Measurements from ENCODE around the gene CCBE1.

The CCBE1 gene

DNA sequence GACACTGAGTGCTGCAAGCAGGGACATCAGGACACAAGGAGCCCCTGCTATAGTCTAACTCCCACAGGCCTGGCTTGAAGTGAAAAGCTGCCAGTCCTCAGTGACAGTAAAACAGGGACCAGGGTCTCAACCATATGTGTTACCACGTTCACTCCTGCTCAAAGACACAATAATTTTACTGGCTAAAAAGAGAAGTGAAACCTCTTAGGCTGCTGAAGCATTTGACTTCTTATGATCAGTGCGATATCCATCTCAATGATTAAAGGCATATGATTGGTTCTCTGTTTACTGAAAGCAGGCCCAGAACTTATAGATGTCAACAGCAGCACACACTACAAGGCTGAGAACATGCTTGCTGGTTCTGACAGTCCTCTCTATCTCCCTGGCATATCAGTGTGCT, 208.3 kb downstream of the CCBE1 start:
- no peak for DNase-seq

DNA sequence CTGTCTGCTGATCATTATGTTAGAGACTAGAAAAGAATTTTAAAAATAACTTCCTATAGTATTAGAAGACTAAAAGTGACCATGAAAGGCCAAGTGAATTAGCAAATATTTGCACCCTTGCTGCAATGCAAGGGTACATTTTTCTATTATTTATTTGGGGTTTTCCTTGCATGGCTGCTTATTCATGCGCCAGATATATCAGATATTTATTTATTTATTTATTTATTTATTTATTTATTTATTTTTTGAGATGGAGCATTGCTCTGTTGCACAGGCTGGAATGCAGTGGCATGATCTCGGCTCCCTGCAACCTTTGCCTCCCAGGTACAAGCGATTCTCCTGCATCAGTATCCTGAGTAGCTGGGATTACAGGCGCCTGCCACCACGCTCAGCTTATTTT, 211.8 kb downstream of the CCBE1 start:
- DNase-seq = no peak

DNA sequence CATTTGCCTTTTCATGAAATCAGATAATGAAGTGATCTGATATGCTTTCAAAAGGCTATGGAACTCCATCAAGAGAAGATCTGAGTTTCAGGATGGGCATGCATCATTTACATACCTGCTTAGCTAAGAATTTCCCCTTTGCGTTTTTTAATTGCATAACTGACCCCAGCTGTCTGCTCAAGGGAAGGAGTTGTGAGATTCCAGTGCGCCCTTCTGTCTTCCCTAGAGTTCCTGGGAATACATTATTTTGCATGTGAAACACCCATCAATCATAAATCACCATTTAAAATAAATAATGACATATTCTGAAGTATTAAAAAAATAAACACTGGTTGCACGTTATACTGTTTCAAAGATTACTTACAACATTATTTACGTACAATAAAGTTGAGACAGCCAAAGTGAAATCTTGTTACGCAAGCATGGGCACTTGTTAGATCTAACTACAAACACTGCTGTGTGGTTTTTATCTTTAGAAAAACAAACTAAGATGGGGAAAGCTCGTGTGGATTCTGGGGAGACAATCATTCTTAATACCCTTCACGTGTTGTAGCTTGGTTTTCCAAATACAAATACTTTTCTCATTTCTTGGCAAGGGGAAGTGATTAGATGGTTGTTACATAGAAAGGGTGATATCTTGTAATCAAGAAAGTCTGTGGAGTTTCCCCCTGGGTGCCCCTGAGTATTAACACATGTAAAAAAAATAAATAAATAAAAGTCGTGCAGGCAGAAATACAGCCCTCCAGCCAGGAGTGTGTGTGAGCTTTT, 212.5 kb downstream of the CCBE1 start:
- DNase-seq = no peak

- DNase-seq = no peak
Observed at GRCh38 chr18:59484131-59484530, 213.1 kb downstream of the CCBE1 start.

DNA sequence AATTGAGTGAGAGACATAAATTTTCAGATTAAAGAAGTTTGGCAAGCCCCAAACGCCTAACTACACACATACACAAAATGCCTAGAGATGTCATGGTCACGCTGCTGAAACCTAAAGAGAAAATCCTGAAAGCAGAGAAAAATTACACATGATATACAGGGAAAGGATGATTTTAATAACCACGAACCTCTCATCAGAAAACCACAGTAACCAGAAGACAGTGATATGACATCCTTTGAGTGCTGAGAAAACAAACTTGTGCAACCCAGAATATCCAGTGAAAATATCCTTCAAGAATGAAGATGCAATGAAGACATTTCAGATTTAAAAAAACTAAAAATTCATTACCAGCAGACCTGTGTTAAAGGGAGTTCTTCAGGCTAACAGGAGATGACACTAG, 215.8 kb downstream of the CCBE1 start:
- DNase-seq = no peak

DNA sequence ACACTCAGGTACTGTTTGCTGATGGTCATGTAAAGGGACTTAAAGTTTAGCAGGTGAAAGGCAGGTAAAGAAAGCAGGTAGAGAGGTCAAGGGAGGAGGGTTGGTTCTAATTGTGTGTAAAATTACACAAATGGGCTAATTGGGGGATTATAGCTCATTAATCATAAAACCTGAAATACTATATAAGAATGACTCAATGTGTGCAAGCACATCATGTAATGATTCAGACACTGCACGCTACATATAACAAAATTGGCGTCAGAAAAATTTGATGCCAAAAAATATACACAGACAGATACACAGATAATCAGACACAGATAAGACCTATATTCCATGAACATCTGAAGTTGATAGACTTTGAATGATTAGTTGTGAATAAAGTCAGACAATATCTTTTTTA, 217.4 kb downstream of the CCBE1 start:
- no peak for DNase-seq

- no peak for DNase-seq
Observed at GRCh38 chr18:59478591-59478990, 218.6 kb downstream of the CCBE1 start.

GRCh38 chr18:59477849-59478248, 219.4 kb downstream of the CCBE1 start:
- DNase-seq = no peak

GRCh38 chr18:59470561-59471121, 226.6 kb downstream of the CCBE1 start:
- no peak for DNase-seq

DNA sequence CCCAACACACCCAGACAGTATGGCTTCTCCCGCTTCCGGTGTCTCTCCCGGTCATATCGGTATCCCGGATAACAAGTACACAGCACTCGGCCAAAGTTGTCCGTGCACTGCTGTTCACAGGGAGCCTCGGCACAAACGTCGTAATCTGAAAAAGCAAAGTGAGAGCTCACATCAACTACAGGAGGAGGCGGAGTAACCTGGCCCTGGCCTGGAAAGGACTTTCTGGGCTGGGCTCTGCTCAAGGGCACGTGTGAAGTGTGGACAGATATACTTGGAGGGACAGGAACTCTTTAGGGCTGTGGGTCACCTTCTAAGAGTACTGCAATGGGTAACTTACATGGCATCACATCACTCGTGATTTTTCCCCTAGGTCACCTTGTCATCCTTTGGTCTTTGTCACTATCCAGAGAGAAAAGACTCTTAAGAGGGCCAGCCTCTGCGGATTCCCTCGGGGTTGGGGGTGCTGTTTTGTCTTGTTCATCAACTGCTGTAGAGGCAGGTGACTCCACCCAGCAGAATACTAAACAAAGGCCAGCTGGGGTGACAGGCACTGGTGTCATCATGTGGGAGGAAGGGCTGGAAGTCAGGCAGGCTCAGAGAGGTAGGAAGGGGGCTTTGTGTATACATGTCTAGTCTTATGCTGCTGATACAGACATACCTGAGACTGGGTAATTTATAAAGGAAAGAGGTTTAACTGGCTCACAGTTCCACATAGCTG, 227.6 kb downstream of the CCBE1 start:
- no peak for DNase-seq

GRCh38 chr18:59468821-59469220, 228.4 kb downstream of the CCBE1 start:
- DNase-seq = no peak

- DNase-seq = no peak
Observed at GRCh38 chr18:59467497-59467896, 229.7 kb downstream of the CCBE1 start.

GRCh38 chr18:59466980-59467379, 230.2 kb downstream of the CCBE1 start:
- no peak for DNase-seq

- no peak for DNase-seq
Observed at GRCh38 chr18:59464486-59464885, 232.7 kb downstream of the CCBE1 start.

DNA sequence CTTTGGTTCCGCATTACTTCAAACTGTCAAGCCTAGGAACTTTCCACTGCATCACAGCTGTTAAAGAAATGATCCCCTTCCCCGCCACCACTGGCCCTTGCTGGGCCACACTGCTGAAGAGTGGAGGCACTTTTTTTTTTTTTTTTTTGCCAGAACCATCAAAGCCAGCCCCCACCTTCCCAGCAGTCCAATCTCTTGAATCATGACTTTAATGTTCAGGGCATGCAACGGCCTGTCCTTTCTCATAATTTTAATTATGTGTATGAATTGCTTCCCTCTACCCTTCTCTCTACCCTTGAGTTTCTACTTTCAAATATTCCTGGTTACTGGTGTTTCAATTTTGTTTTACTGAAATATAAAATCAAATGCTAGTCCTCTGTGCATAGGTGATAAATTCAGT, 236.1 kb downstream of the CCBE1 start:
- DNase-seq = no peak

DNA sequence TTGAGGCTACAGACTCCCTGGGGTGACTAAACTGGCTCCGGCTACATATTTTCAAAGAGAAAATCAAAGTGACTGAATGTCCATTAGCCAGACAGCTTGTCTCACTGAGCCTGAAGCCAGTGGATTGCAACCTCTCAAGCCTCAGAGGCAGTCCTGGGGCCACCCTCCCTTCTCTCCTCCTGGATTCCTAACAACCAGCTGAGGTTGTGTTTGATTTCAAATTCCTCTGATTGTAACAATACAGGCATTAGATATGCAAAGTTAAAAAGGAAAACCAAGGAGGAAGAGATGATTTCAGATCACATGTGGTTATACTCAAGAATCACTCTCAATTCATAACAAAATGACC, 237.2 kb downstream of the CCBE1 start:
- no peak for DNase-seq

DNA sequence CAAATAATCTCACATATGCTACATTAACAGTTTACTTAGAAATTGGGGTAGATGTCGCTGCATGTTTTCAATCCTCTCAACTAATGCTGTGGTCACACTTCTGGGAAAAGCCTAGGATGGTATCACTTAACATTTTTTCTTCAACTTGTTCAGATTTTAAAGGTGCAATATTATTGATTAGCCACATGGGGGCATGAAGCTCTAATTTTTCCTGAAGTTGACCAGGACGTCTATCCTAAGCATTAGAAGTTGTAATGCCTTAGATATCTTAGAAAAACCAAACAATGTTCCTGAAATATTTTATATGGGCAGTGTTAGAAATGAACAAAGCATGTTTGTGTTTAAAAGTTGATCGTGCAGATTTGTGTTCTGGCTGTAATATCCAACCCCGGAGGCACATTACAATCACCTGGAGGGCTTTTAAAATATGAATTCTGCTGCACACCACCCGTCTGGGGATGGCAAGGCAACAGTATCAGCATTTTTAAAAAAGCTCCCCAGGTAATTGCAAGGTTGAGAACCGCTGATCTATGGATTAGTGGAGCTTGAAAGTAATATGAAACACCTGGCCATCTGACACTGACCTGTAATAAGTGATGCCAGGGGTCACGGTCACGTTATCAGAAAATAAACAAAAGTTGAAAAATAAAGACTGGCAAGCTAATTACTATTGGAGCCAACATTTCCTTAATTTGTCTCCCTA, 237.7 kb downstream of the CCBE1 start:
- DNase-seq = peak; percentile 47

- DNase-seq = no peak
Observed at GRCh38 chr18:59458575-59458974, 238.6 kb downstream of the CCBE1 start.

DNA sequence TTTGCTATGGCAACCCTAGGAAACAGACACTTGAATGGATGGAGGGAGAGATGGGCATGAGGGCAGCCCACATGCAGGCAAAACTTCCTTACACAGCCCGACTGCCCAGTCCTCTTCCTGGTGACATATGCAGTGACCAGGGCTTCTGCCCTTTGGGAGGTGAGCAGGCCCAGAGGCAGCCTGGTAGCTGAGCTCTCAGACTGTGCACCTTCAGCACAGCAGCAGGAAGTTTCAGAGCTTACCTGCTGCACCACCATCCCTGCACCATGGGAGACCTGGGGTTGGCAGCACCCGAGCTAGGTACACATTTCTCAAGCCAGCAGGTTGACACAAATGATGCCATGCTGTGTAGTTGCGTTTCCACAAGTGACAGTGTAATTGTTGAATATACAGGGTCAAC, 240.6 kb downstream of the CCBE1 start:
- DNase-seq = no peak

DNA sequence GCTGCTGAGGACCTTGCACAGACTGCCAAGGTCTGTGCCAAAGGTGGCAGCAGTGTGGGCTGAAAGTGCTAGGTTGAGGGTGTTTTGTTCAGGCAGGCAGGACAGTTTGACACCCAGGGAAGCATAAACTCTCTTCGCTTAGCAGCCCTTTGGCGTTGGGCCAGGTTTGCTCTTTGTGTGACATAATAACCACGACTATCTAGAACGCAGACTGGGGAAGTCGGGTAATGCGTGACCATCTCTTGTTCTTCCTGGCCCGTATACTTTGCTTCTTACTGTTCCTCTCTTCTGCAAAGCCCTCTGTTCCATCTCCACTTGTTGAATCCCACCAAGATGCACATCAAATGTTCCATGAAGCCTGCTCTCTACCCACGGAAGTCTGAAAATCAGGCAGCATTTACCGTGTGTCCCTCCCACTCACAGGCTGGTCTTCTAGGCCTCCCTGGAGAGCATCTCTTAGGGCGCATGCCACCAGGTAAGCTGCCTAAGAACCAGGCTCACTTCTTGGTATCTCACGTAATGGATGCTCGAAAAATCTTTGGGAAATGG, 241.4 kb downstream of the CCBE1 start:
- peak; percentile 9 for DNase-seq

DNA sequence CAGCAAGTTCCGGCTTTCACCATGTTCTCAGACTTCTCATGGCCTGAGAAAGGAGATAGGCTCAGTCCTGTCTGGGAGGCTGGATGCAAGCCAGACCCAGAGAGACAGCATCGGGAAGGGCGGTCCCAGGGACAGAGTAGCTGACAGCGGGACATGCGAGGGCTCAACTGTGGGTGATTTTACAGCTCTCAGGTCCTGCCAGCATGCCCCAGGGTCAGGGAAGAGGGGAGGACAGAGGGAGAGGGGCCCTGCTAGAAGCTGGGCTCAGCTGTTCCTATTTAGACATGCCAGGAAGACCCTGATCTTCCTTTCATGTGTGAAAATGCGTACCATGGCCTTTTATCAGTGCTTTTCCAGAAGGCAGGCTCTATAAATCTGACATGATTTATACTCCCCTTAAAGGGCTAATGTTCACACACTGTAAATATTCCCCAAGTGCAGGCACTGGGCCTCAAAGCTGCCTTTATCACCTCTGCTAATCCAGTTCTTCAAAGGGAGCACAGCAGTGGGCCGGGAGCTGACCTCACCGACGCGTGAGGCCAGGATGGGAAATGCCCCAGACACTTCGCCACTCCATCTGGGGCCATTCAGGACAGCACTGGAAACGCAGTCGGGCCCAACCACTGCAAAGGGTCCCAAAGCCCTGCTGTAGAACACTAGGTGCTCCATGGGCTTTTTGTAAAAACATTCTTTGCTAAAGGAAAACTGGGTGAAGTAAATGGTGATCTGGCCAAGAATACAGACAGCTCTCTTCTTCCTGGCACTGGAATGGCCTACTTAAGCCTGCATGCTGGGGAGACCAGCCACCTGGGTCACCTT, 242.1 kb downstream of the CCBE1 start:
- DNase-seq = peak; percentile 7

DNA sequence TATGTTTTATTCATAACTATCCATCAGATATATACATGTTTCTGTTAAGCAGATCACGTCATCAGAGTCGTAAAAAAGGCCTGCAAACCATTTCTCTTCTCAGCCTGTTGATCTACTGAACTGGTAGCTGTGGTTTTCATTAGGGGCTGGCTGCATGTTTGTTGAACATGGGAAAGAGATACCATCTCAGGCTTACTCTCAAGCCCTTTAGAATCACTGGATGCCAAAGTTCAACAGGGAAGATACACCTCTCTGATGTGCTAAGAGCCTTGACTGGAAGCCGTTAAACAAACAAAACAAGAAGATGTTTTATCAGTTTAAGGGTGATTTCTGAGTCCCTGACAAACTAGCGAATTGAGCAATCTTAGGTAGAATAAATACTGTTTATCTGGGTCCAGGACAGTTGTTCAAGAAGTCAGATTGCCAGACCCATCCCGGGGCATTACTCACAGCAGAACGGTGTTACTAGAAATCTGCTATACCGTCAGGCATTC, 243.7 kb downstream of the CCBE1 start:
- DNase-seq = no peak
